ENCODE measurements around the gene PUM2. TPM values are rescaled to one million over a fixed set of nuclear protein-coding genes. Genes with fewer than 3 reads are reported as not detected.
"Not testable (repeated sequence)": the region's sequence is repeated elsewhere in the genome, so short reads cannot be mapped to it uniquely, and the experiment has no call there.

Gene PUM2
- total RNA-seq, 1 donor from 2014 or later: 70.0 TPM

- Mint-ChIP-seq H3K4me3 (ENCODE audit: unreplicated experiment) (no peak overlapping the region), H3K27me3 (ENCODE audit: low read depth) (peaks cover 17% of the 10 kb centered on the region), H3K4me1 (ENCODE audit: low read depth) (no peaks in the 10 kb centered on the region), H3K36me3 (ENCODE audit: low read depth) (no peaks in the 10 kb centered on the region), H3K27ac (ENCODE audit: unreplicated experiment) (no peak overlapping the region), H3K9me3 (ENCODE audit: low read depth) (peaks cover 5% of the 10 kb centered on the region)
- no peak for DNase-seq (ENCODE audit: low spot score)
- TF ChIP-seq CTCF (IDR thresholded peaks at IDR 0.05): no peak
Measured at GRCh38 chr2:20372896-20373640, 22.4 kb upstream of the PUM2 start.

GRCh38 chr2:20371323-20372025 is 20.8 kb upstream of the PUM2 start:
- H3K27ac Mint-ChIP-seq (ENCODE audit: unreplicated experiment): no peak overlapping the region
- no peak overlapping the region for H3K4me3 Mint-ChIP-seq (ENCODE audit: unreplicated experiment)
- no peaks in the 10 kb centered on the region for H3K36me3 Mint-ChIP-seq (ENCODE audit: low read depth)
- H3K4me1 Mint-ChIP-seq (ENCODE audit: low read depth): no peaks in the 10 kb centered on the region
- peaks cover 5% of the 10 kb centered on the region for H3K9me3 Mint-ChIP-seq (ENCODE audit: low read depth)
- H3K27me3 Mint-ChIP-seq (ENCODE audit: low read depth): peaks cover 13% of the 10 kb centered on the region
- DNase-seq (ENCODE audit: low spot score): no peak
- no peak for TF ChIP-seq CTCF (IDR thresholded peaks at IDR 0.05)

- H3K27me3 Mint-ChIP-seq (ENCODE audit: low read depth): peaks cover 13% of the 10 kb centered on the region
- no peak overlapping the region for H3K4me3 Mint-ChIP-seq (ENCODE audit: unreplicated experiment)
- H3K27ac Mint-ChIP-seq (ENCODE audit: unreplicated experiment): no peak overlapping the region
- DNase-seq (ENCODE audit: low spot score): no peak
- no peak for TF ChIP-seq CTCF (IDR thresholded peaks at IDR 0.05)
- no peaks in the 10 kb centered on the region for H3K36me3 Mint-ChIP-seq (ENCODE audit: low read depth)
- peaks cover 5% of the 10 kb centered on the region for H3K9me3 Mint-ChIP-seq (ENCODE audit: low read depth)
- H3K4me1 Mint-ChIP-seq (ENCODE audit: low read depth): no peaks in the 10 kb centered on the region
Measured at GRCh38 chr2:20370191-20370590, 19.5 kb upstream of the PUM2 start.

GRCh38 chr2:20369366-20369765 is 18.7 kb upstream of the PUM2 start:
- Mint-ChIP-seq H3K27me3 (ENCODE audit: low read depth) (peaks cover 13% of the 10 kb centered on the region), H3K9me3 (ENCODE audit: low read depth) (peaks cover 5% of the 10 kb centered on the region), H3K4me3 (ENCODE audit: unreplicated experiment) (no peak overlapping the region), H3K27ac (ENCODE audit: unreplicated experiment) (no peak overlapping the region), H3K4me1 (ENCODE audit: low read depth) (no peaks in the 10 kb centered on the region), H3K36me3 (ENCODE audit: low read depth) (no peaks in the 10 kb centered on the region)
- no peak for TF ChIP-seq CTCF (IDR thresholded peaks at IDR 0.05)
- DNase-seq (ENCODE audit: low spot score): no peak

GRCh38 chr2:20368706-20369105 is 18.1 kb upstream of the PUM2 start:
- Mint-ChIP-seq H3K9me3 (ENCODE audit: low read depth) (peaks cover 5% of the 10 kb centered on the region), H3K27me3 (ENCODE audit: low read depth) (peaks cover 13% of the 10 kb centered on the region), H3K36me3 (ENCODE audit: low read depth) (no peaks in the 10 kb centered on the region), H3K4me3 (ENCODE audit: unreplicated experiment) (no peak overlapping the region), H3K27ac (ENCODE audit: unreplicated experiment) (no peak overlapping the region), H3K4me1 (ENCODE audit: low read depth) (no peaks in the 10 kb centered on the region)
- no peak for DNase-seq (ENCODE audit: low spot score)
- TF ChIP-seq CTCF (IDR thresholded peaks at IDR 0.05): no peak

GRCh38 chr2:20367929-20368328 is 17.3 kb upstream of the PUM2 start:
- not testable (repeated sequence) for H3K27ac Mint-ChIP-seq (ENCODE audit: unreplicated experiment); H3K4me1 Mint-ChIP-seq (ENCODE audit: low read depth)
- H3K27me3 Mint-ChIP-seq (ENCODE audit: low read depth): peaks cover 13% of the 10 kb centered on the region

More at GRCh38 chr2:20367929-20368328, 17.3 kb upstream of the PUM2 start:
- not testable (repeated sequence) for H3K36me3 Mint-ChIP-seq (ENCODE audit: low read depth); H3K4me3 Mint-ChIP-seq (ENCODE audit: unreplicated experiment); DNase-seq (ENCODE audit: low spot score); H3K9me3 Mint-ChIP-seq (ENCODE audit: low read depth)
